Activated T-helper 2 cell treated with anti-CD3 and anti-CD28 coated beads, Interferon-gamma antibody, Interleukin-2, Interleukin-4, amounts not matched to agents 10 μg/mL and 5 μg/mL and 100 μg/mL, durations not matched to agents 14 hours and 24 hours and 36 hours (primary cell): ENCODE data around the gene PLCL1. TPM values are rescaled to one million over a fixed set of nuclear protein-coding genes. Genes with fewer than 3 reads are reported as not detected.
"Not testable (repeated sequence)": the region's sequence is repeated elsewhere in the genome, so short reads cannot be mapped to it uniquely, and the experiment has no call there.

Experiments
- DNase-seq: peaks from one replicate; pipeline ENCODE4 v3.0.0; 2021; ENCODE audit warnings: low spot score
- H3K27ac Mint-ChIP-seq: one replicate; pipeline ENCODE4 v1.8.0; 2021; ENCODE audit warnings: mixed read lengths
- H3K27me3 Mint-ChIP-seq: one replicate; pipeline ENCODE4 v1.8.0; 2021; ENCODE audit warnings: low read depth, mixed read lengths
- H3K36me3 Mint-ChIP-seq: one replicate; pipeline ENCODE4 v1.8.0; 2021; ENCODE audit warnings: low read depth, mixed read lengths
- H3K4me1 Mint-ChIP-seq: one replicate; pipeline ENCODE4 v1.8.0; 2021; ENCODE audit warnings: low read depth, mixed read lengths
- H3K4me3 Mint-ChIP-seq: one replicate; pipeline ENCODE4 v1.8.0; 2021; ENCODE audit warnings: low read depth, mild to moderate bottlenecking, moderate library complexity, mixed read lengths
- H3K9me3 Mint-ChIP-seq: one replicate; pipeline ENCODE4 v1.8.0; 2021; ENCODE audit warnings: mixed read lengths
- intact Hi-C: fragments of 100-400 bp; cut with micrococcal nuclease; formaldehyde crosslinking; loops from one replicate; pipeline ENCODE4 v1.15.1; 2023
- total RNA-seq: library from RNA; stranded (reverse); gene quantifications from 2 replicates; pipeline ENCODE4 v1.2.3, GENCODE V29; 2022

PLCL1 gene
- total RNA-seq, 1 donor from 2014 or later = 1.8 TPM

DNA sequence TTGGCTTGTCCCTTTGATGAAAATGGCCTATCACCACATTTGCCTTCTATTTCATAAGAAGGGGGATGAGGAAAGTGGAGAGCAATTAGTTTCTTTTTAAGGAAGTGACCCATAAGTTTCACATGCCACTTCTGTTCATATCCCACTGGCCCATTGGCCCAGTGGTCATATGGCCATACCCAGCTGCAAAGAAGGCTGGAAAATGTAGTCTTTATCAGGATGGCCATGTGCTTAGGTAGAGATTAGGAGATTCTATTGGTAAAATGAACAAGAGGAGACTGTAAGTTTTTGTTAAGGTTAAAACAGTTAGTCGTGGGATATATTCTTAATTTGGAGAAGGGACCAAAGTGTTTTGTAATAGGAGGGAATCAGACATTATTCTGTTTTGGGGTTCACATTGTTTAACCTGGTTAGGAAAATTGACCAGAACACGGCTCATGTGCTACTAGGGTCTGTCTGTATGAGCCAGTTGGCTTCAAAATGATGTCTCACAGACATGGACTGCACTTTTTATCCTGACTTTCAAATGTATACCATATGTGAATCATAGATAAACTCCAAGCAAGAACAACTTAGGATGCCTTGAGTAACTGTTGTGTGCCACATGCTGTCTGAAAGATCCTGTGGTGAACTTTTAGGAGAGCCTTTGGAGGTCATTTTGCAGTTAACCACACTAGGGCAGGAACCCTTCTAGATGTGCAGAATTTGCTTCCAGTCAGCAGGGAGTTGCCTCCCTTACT is 17.3 kb downstream of the PLCL1 start:
- no peaks in the 10 kb centered on the region for H3K4me1 Mint-ChIP-seq
- no peak overlapping the region for H3K4me3 Mint-ChIP-seq
- DNase-seq = no peak
- H3K27ac Mint-ChIP-seq = no peak overlapping the region
- intact Hi-C loops = no loop called here
- H3K9me3 Mint-ChIP-seq = no peaks in the 10 kb centered on the region
- peaks cover 3% of the 10 kb centered on the region for H3K36me3 Mint-ChIP-seq
- no peaks in the 10 kb centered on the region for H3K27me3 Mint-ChIP-seq

DNA sequence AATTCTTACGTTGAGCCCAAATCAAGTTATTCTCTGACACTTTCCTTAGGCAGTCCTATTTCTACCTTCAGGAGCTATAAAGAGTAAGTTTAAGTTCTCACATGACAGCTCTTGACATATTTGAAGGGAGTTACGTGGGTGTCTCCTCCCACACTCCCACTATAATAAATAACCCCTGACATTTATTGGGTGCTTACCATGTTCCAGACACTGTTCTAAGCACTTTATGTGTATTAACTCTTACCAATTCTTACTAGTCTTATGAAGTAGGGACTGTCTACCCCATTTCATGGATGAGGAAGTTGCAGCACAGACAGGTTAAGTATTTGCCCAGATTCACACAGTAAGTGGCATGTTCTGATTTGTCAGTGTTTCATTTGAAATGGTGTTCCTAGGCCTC is 17.9 kb downstream of the PLCL1 start:
- intact Hi-C loops = no loop called here
- Mint-ChIP-seq H3K4me1 (no peaks in the 10 kb centered on the region), H3K27me3 (no peaks in the 10 kb centered on the region), H3K9me3 (no peaks in the 10 kb centered on the region), H3K27ac (no peak overlapping the region), H3K4me3 (no peak overlapping the region), H3K36me3 (peaks cover 3% of the 10 kb centered on the region)
- DNase-seq = no peak

DNA sequence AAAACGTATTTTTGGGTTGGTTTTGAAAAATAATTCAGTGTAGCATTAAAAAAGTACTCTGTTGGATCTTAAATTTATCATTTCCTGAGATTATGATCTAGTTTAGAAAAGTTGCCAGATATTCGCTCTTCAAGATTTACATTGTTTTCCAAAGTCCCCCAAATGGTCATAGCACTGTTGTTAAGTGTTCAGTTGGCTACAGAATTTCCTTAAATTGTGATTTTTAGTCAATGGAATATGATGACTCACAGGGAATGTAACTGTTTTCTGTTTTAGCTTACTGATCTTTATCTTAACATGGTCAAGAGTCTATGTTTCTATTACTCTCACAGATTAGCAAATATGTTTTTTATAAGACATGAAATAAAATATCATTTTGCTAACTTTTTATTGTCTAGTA is 23.2 kb downstream of the PLCL1 start:
- DNase-seq = no peak
- peaks cover 3% of the 10 kb centered on the region for H3K4me1 Mint-ChIP-seq
- no peak overlapping the region for H3K27ac Mint-ChIP-seq
- no peak overlapping the region for H3K4me3 Mint-ChIP-seq
- H3K9me3 Mint-ChIP-seq = peaks cover 24% of the 10 kb centered on the region
- intact Hi-C loops = no loop called here
- H3K36me3 Mint-ChIP-seq = peaks cover 18% of the 10 kb centered on the region
- H3K27me3 Mint-ChIP-seq = no peaks in the 10 kb centered on the region

GRCh38 chr2:197828464-197829135 is 24.2 kb downstream of the PLCL1 start:
- intact Hi-C loops = no loop called here

GRCh38 chr2:197834771-197835170 is 30.4 kb downstream of the PLCL1 start:
- H3K27ac Mint-ChIP-seq, DNase-seq, H3K4me3 Mint-ChIP-seq, H3K27me3 Mint-ChIP-seq: not testable (repeated sequence)
- Mint-ChIP-seq H3K4me1 (peaks cover 27% of the 10 kb centered on the region), H3K9me3 (peaks cover 35% of the 10 kb centered on the region), H3K36me3 (peaks cover 27% of the 10 kb centered on the region)
- intact Hi-C loops = loop anchor here (5.0 kb wide), 1 partner anchor 577 kb away; no protein-coding TSS in a partner anchor

More at GRCh38 chr2:197828464-197829135, 24.2 kb downstream of the PLCL1 start:
- DNase-seq = no peak
- Mint-ChIP-seq H3K9me3 (peaks cover 28% of the 10 kb centered on the region), H3K27ac (no peak overlapping the region), H3K27me3 (no peaks in the 10 kb centered on the region), H3K4me3 (no peak overlapping the region), H3K36me3 (peaks cover 20% of the 10 kb centered on the region), H3K4me1 (peaks cover 3% of the 10 kb centered on the region)

DNA sequence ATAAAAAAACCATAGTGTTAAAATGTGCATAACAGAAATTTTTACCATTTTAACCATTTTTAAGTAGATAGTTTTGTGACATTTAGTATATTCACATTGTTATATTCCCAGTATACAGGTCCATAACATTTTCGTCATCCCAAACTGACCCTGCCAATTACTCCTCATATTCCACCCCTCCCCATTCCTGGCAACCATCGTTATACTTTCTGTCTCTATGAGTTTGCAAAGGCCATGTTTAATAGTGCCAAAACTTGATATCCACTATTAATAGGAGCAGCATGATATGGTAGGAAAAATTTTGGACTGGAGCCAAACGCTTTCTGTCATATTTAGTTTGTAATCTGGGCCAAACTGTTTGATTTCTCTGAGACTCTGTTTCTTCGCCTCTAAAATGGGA is 30.9 kb downstream of the PLCL1 start:
- Mint-ChIP-seq H3K36me3 (peaks cover 24% of the 10 kb centered on the region), H3K4me3 (no peak overlapping the region), H3K4me1 (peaks cover 31% of the 10 kb centered on the region), H3K9me3 (peaks cover 31% of the 10 kb centered on the region), H3K27ac (no peak overlapping the region), H3K27me3 (no peaks in the 10 kb centered on the region)
- DNase-seq = no peak
- intact Hi-C loops = loop anchor here (5.0 kb wide), 1 partner anchor 578 kb away; no protein-coding TSS in a partner anchor

GRCh38 chr2:197838036-197838435 is 33.6 kb downstream of the PLCL1 start:
- H3K36me3 Mint-ChIP-seq = peaks cover 12% of the 10 kb centered on the region
- peaks cover 44% of the 10 kb centered on the region for H3K4me1 Mint-ChIP-seq
- peaks cover 4% of the 10 kb centered on the region for H3K27me3 Mint-ChIP-seq
- H3K27ac Mint-ChIP-seq = peak overlapping the region; percentile 68
- H3K4me3 Mint-ChIP-seq = peak overlapping the region; percentile 53
- intact Hi-C loops = loop anchor here (1.0 to 5.0 kb wide), 8 partner anchors 10 to 581 kb away; partner anchors contain the start of gene PLCL1
- peaks cover 11% of the 10 kb centered on the region for H3K9me3 Mint-ChIP-seq
- no peak for DNase-seq

- H3K27me3 Mint-ChIP-seq = peaks cover 4% of the 10 kb centered on the region
- peaks cover 12% of the 10 kb centered on the region for H3K36me3 Mint-ChIP-seq
- peaks cover 44% of the 10 kb centered on the region for H3K4me1 Mint-ChIP-seq
Measured at GRCh38 chr2:197838579-197838978, 34.2 kb downstream of the PLCL1 start.

DNA sequence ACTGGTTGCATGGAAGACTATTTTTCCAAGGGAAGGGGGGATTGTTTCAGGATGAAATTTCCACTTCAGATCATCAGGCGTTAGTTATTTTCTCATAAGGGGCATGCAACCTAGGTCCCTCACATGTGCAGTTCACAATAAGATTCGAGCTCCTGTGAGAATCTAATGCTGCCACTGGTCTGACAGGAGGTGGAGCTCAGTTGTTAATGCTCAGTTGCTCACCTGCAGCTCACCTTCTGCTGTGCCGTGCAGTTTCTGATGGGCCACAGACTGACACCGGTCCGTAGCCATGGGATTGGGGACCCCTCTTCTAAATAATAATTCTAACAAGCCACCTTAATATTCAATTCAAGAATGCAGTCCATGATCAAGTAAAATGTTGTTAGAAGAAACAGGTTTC is 34.9 kb downstream of the PLCL1 start:
- H3K4me1 Mint-ChIP-seq = peaks cover 44% of the 10 kb centered on the region
- intact Hi-C loops = loop anchor here (2.0 to 5.0 kb wide), 2 partner anchors 203 to 582 kb away; no protein-coding TSS in a partner anchor
- H3K36me3 Mint-ChIP-seq = peaks cover 10% of the 10 kb centered on the region
- H3K4me3 Mint-ChIP-seq = no peak overlapping the region
- H3K27me3 Mint-ChIP-seq = peaks cover 4% of the 10 kb centered on the region
- H3K9me3 Mint-ChIP-seq = peaks cover 2% of the 10 kb centered on the region
- no peak for DNase-seq
- no peak overlapping the region for H3K27ac Mint-ChIP-seq

More at GRCh38 chr2:197838579-197838978, 34.2 kb downstream of the PLCL1 start:
- peak overlapping the region; percentile 53 for H3K4me3 Mint-ChIP-seq
- H3K9me3 Mint-ChIP-seq = peaks cover 7% of the 10 kb centered on the region
- H3K27ac Mint-ChIP-seq = peak overlapping the region; percentile 68
- intact Hi-C loops = loop anchor here (1.0 to 5.0 kb wide), 8 partner anchors 10 to 581 kb away; partner anchors contain the start of gene PLCL1
- DNase-seq = no peak

- H3K4me3 Mint-ChIP-seq = no peak overlapping the region
Measured at GRCh38 chr2:197839856-197840255, 35.5 kb downstream of the PLCL1 start.

DNA sequence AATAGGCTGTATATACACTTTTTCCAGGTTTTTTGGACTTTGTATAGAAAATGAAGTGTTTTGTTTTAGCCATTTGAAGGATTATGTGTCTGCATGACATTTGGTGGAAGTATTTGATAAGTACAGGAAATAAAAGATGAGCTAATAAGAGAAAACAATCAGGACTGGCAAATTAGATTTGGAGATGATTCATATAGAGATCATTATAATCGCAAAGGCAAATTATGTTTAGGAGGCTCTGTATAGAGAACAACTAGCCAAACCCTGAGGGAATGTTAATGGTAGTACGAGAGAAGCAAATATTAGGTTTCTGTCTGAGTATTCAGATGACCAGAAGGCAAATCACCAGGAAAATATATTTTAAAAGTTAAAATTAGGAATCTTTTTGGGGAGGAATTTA is 41.7 kb downstream of the PLCL1 start:
- DNase-seq = no peak
- no peaks in the 10 kb centered on the region for H3K9me3 Mint-ChIP-seq
- intact Hi-C loops = no loop called here
- H3K36me3 Mint-ChIP-seq = peaks cover 6% of the 10 kb centered on the region
- H3K4me3 Mint-ChIP-seq = no peak overlapping the region
- peaks cover 39% of the 10 kb centered on the region for H3K4me1 Mint-ChIP-seq
- H3K27me3 Mint-ChIP-seq = peaks cover 6% of the 10 kb centered on the region
- no peak overlapping the region for H3K27ac Mint-ChIP-seq

More at GRCh38 chr2:197839856-197840255, 35.5 kb downstream of the PLCL1 start:
- Mint-ChIP-seq H3K9me3 (no peaks in the 10 kb centered on the region), H3K36me3 (peaks cover 8% of the 10 kb centered on the region), H3K27ac (no peak overlapping the region), H3K4me1 (peaks cover 44% of the 10 kb centered on the region), H3K27me3 (peaks cover 4% of the 10 kb centered on the region)
- DNase-seq = no peak
- intact Hi-C loops = loop anchor here (2.0 to 5.0 kb wide), 2 partner anchors 203 to 583 kb away; no protein-coding TSS in a partner anchor

- Mint-ChIP-seq H3K4me1 (peaks cover 42% of the 10 kb centered on the region), H3K9me3 (no peaks in the 10 kb centered on the region), H3K27ac (no peak overlapping the region), H3K4me3 (no peak overlapping the region), H3K36me3 (peaks cover 3% of the 10 kb centered on the region), H3K27me3 (peaks cover 6% of the 10 kb centered on the region)
- intact Hi-C loops = no loop called here
- DNase-seq = no peak
Measured at GRCh38 chr2:197846777-197847176, 42.4 kb downstream of the PLCL1 start.
